Glomerular visceral epithelial cell (primary cell): Measurements from ENCODE around the gene PGP.
"Not testable (repeated sequence)": the region's sequence is repeated elsewhere in the genome, so short reads cannot be mapped to it uniquely, and the experiment has no call there.

Experiments
- DNase-seq: peaks from one replicate; pipeline ENCODE4 v3.0.0-alpha.2; 2016; ENCODE audit errors: extremely low spot score

PGP gene

DNA sequence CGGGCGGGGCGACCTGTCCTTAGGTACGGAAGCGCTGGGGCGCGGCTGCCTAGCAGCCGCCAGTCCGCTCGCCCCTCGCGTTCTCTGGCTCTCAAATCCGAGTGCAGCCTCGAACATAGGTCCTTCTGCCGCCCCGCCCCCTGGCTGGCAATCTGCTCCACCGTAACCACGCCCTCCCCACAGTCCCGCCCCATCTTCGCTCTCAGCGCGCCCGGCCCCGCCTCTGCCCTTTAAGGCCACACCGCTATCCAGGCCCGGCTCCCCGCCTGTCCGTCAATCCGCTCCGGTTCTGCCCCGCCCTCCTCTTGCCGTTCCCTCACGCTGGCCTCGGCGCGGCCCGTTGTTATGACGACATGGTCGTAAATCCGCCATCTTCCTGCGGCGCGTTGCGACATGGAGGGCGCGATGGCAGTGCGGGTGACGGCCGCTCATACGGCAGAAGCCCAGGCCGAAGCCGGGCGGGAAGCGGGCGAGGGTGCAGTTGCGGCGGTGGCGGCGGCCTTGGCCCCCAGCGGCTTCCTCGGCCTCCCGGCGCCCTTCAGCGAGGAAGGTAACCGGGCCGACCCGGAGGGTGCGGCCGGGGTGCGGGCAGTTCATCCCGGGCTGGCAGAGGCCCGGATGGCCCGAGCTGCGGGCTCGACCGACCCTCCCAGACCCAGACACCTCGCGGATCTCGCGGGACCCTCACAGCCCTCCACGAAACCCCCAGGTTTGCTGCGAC lies 8.7 kb upstream of the PGP start, which contains the start of gene E4F1:
Gene E4F1 (plus strand): TSS at position 371 of the 721 bp plus-strand sequence. CDS start 23 bp downstream, at position 394.
- peak; percentile 98 for DNase-seq

GRCh38 chr16:2216330-2216729 lies 1.7 kb upstream of the PGP start:
- DNase-seq = no peak

DNA sequence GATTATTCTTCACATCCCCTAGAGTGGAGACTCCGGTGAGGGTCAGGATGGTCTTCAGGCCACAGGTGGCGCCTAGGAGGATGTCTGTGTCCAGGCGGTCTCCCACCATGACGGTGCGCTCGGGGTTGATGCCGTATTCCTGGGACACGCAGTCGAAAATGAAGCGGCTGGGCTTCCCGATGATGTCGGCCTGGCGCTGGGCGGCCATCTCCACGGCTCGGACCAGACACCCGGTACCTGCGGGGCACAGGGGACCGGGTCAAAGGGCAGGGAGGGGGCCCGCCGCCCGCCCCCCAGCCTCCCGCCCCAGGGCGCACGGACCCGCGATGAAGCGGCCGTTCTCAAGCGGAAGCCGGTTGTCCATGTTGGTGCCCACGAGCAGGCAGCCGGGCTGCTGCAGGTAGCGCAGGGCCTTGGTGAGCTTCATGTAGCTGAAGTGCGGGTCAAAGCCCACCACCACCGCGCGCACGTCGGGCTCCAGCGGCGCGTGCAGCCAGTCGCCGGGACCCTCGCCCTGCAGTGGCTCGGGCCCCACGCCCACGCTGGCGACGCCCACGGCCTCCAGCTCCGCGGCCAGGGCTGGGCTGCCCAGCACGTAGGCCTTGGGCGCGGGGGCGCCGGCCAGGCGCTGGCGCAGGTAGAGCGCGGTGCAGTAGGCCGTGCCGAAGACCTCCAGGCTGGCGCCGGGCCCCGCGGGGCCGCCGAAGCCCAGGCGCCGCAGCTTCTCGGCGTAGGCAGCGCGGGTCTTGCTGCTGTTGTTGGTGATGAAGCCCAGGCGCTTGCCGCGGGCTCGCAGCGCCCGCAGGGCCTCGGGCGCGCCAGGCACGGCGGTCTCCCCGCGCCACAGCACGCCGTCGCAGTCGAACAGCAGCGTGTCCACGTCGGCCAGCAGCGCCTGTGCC lies 572 bp downstream of the PGP start:
- DNase-seq = no peak

- DNase-seq = no peak
Measured at GRCh38 chr16:2212362-2213324, 2.0 kb downstream of the PGP start.

DNA sequence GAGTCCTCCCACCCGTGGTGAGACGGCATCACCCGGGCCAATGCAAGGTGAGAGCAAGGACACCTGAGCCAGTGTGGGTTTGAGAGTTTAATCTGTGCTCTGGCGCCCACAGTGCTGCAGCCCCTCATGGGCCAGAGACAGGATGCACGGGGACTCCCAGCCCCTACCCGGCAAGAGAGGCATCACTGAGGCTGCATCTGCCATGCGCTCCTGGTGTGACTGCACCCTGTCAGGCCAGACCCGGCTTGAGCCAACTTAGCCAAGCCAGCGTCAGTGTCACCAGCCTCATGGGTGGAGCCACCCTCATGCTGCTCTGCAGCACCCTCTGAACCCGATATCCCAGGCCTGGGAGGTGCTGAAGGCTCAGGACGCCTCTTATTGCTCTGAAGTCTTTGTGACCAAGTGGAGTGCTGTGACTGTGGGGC lies 2.7 kb downstream of the PGP start:
- no peak for DNase-seq

DNA sequence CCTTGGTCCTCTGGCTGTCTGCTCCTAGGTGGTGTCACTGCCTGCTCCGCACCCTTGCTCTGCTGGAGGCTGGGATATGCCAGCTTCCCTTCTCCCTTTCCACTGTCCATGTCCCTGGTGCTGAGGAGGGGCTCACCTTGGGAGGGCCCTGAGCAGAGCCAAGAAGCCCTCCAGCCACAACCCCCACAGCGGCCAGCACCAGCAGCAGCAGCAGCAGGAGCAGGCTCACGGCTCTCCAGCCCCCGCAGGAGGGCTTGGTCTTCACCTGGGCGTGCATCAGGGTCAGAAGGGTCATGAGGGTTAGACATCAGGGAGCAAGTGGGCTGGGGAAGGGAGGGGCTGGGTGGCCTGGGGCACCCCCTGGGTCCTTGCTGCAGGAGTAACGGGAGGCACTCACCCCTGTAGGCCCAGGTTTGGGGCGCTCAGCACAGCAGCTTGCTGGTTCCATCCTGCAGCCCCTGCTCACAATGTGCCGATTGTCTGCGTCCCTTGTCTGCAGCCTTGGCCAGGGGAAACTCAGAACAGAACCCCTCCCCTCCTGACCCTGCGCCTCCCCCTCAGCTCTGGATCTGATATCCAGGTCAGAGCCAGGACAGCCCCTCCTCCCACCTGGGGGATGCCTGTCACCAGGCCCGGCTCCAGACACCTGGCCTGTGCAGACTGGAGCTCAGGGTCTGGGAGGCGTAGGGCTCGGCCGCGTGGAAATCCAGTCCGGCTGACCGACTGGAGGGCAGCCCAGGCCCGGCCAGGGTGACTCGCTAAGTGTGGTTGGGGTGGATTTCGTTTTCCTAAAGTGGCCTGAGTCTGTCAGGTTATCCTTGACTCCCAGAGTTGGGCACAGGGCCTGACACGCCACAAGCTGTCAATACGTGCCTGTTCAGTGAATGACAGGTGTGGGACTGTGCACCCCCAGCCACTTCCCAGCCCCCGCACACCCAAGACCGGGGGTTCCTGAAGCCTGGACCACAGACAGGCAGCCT lies 4.0 kb downstream of the PGP start, which contains the start of gene BRICD5:
Gene BRICD5 (minus strand): TSS at position 478 of the 980 bp plus-strand sequence. CDS start 30 bp downstream, at position 448.
- DNase-seq = peak; percentile 33

DNA sequence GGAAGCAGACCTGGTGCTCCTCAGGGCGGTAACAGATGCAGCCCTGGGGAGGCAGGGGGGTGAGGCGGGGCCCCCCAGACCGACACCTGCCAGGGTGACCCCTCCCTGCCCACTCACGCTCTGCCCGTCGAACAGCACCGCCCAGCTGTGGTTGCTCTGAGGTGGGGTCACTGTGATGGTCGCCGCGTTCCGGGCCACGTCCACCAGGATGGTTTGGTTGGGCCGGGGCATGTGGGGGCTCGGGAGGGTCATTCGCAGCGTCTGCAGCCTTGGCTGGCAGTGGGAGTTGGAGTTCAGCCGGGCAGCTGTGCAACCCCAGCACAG lies 4.7 kb downstream of the PGP start:
- DNase-seq = no peak

GRCh38 chr16:2209258-2210008 lies 5.2 kb downstream of the PGP start:
- no peak for DNase-seq

DNA sequence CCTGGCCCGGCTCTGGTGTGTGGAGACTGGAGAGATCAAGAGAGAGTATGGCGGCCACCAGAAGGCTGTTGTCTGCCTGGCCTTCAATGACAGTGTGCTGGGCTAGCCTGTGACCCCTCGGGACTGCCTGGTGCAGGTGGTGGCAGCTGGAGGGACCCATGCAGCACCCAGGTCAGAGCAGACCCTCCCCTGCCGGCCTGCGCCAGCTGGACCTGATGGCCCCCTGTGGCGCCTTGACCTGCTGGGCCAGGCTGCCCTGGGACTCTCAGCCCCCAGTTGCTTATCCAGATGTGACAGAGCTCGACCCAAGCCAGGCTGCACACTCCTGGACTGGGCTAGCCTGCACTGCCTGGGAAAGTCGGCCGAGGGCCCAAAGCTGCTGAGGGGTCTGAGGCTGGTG lies 5.9 kb downstream of the PGP start:
- DNase-seq = no peak

DNA sequence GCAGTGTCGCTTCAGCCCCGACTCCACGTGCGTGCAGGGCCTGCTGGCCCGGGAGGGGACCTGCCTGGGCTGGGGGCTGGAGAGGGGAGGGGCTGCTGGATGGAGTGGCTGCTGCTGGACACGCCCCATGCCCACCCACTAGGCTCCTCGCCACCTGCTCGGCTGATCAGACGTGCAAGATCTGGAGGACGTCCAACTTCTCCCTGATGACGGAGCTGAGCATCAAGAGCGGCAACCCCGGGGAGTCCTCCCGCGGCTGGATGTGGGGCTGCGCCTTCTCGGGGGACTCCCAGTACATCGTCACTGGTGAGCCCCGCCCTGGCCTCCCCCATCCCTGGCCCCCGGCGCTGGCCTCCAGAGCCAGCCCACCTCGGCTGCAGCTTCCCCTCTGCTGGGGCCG lies 6.3 kb downstream of the PGP start:
- no peak for DNase-seq

DNA sequence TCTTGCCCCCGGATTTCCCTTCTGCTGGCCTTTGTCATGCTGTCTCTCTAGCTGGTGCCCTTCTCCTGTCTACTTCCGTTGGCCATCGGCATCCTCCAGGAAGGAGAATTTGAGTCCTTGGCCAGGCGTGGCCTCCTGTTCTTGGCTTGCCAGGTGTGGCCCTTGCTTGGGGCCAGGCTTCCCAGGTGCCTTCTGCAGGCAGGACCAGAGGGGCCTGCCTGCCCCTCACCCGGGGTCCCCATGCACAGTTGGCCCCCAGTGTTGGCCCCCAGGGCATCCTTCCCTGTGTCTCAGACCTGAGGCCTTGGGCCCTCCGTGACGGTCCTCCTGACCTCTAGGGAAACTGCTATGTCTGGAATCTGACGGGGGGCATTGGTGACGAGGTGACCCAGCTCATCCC lies 6.8 kb downstream of the PGP start:
- no peak for DNase-seq

DNA sequence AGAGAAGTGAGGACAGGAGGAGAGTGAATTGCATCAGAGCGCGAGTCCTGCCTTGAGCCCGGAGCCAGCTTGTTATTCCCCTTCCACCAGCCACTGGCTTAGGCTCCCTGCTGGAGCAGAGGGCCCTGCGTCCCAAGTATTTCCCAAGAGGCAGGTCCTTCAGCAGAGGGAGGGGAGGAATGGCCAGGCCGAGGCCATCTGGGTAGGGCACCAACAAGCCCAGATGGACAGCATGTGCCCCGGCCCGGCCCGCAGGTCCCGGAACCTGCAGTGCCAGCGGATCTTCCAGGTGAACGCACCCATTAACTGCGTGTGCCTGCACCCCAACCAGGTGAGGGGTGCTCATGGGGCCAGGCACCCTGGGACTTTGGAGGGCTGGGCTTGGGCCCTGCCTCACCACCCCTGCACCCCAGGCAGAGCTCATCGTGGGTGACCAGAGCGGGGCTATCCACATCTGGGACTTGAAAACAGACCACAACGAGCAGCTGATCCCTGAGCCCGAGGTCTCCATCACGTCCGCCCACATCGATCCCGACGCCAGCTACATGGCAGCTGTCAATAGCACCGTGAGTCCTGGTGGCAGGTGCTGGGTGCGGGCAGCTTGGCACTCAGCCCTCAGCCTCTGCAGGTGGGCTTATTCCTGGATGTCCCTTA lies 7.7 kb downstream of the PGP start:
- DNase-seq = no peak

DNA sequence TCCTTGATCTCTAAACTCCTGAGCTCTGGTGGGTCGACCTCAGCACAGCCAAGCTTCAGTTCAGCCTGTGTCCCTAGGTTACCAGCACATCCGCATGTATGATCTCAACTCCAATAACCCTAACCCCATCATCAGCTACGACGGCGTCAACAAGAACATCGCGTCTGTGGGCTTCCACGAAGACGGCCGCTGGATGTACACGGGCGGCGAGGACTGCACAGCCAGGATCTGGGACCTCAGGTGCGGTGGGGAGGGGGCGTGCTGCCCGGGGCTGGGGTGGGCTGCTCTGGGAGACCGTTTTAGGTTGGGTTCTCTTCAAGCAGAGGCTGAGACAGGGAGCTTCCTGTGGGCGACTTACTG lies 8.2 kb downstream of the PGP start:
- no peak for DNase-seq

DNA sequence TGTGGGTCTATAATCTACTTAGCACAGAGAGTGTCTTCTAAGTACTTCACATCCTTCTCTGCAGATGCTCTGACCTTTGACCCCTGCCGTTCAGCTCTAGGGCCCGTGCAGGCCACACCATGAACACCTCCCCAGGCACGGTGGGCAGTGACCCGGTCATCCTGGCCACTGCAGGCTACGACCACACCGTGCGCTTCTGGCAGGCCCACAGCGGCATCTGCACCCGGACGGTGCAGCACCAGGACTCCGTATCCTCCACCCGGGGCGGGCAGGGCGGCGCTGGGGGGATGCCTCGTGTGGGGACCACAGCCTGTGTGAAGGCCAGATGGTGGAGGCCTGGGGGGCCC lies 8.7 kb downstream of the PGP start:
- DNase-seq = no peak

GRCh38 chr16:2205104-2205966 lies 9.3 kb downstream of the PGP start, which contains the start of gene MLST8:
Gene MLST8, plus strand, starts transcription at chr16:2205454. Its CDS starts 632 bp downstream, at chr16:2206086.
- peak; percentile 85 for DNase-seq

GRCh38 chr16:2204416-2205103 lies 10.1 kb downstream of the PGP start:
- no peak for DNase-seq

DNA sequence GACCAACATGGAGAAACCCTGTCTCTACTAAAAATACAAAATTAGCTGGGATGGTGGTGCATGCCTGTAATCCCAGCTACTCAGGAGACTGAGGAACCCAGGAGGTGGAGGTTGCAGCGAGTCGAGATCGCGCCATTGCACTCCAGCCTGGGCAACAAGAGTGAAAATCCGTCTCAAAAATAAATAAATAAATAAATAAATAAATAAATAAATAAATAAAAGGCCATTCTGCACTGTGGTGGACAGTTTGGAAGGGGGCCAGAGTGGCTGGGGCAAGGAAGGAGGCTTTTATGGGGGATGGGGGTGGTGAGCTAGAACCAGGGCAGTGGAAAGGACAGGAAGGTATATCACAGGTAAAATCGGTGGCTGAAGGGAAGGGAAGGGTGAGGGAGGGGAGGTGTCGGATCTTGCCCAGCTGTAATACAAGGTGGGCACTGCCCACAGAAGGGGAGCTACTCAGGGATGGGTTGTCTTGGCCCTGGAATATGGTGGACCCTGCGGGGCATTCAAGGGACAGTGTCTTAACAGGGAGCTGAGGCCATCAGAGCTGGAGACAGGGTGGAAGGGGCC lies 11.4 kb downstream of the PGP start:
- not testable (repeated sequence) for DNase-seq
